ENCODE measurements around the gene ZNF362.
A peak's percentile ranks its signal among the peaks of the same experiment; 100 is the strongest.
"Not testable (repeated sequence)": the region's sequence is repeated elsewhere in the genome, so short reads cannot be mapped to it uniquely, and the experiment has no call there.

Gene ZNF362

DNA sequence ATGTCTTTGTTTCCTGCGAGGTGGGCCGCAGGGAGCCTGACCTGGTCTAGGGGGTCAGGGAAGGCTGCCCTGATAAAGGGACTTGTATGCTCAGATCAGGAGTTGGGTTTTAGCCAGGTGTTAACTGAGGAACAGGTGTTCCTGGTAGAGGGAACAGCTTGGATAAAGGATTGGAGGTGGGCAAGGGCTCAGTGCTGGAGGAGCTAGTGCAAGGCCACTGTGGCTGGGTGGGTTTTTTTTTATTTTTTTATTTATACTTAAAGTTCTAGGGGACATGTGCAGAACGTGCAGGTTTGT, 33.5 kb downstream of the ZNF362 start:
- no peak for DNase-seq

DNA sequence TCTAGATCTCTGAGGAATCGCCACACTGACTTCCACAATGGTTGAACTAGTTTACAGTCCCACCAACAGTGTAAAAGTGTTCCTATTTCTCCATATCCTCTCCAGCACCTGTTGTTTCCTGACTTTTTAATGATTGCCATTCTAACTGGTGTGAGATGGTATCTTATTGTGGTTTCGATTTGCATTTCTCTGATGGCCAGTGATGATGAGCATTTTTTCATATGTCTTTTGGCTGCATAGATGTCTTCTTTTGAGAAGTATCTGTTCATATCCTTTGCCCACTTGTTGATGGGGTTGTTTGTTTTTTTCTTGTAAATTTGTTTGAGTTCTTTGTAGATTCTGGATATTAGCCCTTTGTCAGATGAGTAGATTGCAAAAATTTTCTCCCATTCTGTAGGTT, 34.3 kb downstream of the ZNF362 start:
- DNase-seq: not testable (repeated sequence)

DNA sequence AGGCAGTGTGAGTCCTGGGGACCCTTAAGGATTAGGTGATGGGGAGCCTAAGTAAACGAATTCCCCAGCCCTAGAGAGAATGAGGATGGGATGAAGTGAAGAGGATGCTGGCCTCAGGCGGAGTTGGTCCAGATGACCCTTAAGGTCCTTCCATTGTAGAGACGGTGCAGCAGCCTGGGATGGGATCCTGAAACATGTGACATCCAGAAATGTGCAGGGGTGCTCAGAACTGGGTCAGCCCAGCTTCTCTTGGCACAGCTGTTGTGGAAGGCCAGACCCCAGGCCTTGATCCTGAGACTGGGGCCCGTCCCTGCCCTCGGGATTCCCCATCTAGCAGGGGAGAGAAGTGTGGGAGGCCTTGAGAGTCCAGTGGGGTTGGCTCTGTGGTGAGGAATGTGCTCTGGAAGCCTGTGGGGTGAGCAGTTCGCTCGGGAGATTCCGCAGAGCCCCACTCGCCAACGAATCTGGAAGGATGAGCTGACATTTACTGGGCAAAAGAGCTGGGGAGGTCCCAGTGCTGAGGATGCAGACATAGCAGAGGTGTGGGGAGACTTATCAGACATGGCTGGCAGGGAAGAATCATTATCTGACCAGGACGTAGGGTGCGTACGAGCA, 36.5 kb downstream of the ZNF362 start:
- no peak for DNase-seq

DNA sequence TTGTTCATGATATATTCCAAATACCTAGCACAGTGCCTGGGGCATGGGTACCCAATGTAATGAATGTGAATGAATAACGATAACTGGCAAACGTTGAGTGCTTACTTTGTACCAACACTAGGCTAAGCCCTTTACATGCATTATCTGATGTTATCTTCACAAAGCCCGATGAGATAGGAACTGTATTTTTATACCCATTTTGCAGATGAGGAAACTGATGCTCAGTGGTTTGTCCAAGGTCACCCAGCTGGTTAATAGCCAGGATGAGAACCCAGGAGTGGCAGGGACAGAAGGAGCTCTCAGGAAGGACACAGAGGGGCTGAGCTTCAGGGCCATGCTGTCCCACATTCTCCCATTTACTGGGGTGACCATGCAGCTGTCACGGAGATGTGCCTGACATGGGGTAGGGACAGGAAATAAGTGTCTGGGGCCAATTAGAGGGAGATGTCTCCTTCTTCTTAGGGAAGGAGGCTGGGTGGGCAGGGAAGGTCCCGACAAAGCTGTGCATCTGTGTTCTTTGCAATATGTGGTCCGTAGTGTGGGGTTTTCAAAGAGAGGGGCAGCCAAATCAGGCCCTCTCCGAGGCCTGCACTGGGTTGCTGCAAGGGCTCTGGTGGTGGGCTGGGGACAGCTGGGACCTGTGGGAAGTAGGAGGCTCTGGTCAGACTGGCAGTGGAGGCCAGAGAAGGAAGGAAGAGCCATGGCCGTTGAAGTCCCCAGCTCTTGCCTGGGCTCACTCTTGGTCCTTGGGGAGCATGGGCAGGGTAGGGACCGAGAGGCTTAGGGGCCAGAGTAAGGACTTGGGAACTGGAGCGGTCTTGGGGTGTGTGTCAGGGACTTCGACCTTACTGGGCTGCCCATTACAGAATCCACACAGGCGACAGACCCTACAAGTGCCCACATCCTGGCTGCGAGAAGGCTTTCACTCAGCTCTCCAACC, 38.0 kb downstream of the ZNF362 start:
- no peak for DNase-seq

DNA sequence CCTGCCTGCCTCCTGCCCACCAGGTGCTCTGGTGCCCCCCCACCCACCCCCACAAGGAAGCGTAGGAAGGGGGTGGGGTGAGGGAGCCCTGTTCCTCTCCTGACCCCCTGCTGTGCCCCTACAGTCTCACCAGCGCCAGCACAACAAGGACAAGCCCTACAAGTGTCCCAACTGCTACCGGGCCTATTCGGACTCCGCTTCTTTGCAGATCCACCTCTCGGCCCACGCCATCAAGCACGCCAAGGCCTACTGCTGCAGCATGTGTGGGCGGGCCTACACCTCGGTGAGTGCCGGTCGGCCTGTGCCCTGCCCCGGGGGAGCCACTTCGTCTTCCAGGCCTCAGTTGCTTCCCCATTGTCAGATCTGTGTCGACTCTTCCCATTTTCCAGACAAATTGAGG, 38.7 kb downstream of the ZNF362 start:
- DNase-seq: no peak

DNA sequence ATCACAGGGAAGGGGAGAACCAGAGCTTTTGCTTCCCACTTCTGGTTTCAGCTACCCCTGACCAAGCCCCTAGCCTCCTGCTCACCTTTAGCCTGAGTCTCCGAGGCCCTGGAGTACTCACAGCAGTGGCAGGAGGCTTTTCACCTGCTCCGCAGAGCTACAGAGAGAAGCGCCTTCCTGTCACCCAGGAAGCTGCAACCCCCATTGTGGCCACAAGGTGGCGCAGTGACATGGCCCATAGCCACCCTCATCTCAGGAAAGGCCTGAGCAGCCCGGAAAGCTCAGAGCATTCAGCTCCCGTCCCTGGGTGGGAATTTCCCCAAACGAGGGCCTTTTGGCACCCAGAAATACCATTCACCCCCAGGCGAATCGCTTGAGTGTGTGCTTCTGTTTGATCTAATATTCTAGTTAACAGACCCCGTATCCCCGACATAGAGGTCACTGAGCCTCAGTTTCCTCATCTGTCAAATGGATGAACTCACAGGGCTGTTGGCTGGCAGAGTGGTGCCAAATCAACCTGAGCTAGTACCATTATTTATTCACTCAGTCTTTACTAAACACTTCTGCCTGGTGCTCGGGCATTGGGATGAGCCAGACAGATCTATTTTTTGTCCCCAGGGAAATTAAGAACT, 39.3 kb downstream of the ZNF362 start:
- peak; percentile 84 for DNase-seq

DNA sequence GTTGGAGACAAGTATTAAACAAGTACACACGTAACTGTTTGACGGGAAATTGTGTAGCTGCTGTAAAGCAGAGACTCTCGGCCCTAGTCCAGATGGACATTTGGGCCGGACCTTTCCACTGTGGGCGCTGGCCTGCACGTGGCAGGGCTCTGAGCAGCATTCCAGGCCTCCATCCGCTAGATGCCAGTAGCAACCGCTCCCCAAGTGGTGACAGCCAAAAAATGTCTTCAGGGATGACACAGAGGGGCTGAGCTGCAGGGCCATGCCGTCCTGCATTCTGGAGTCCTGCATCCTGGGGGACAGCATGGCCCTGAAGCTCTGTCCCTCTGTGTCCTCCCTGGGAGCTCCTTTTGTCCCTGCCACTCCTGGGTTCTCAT, 39.8 kb downstream of the ZNF362 start:
- DNase-seq: no peak

DNA sequence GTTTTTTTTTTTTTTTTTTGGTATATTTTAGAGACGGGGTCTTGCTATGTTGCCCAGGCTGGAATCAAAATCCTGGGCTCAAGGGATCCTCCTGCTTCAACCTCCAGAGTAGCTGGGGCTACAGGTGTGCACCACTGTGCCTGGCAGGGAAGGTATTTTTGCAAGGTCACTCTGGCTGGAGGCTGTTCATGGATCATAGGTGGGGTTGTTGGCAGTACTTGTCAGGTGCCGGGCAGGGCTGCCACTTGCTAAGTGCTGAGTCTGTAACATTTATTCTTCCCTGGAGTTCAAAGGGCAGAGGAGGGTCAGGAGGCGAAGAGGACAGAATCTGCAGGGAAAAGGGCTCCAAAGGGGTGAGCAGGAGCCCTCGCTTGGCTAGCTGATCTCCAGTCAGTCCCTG, 40.5 kb downstream of the ZNF362 start:
- DNase-seq: no peak

DNA sequence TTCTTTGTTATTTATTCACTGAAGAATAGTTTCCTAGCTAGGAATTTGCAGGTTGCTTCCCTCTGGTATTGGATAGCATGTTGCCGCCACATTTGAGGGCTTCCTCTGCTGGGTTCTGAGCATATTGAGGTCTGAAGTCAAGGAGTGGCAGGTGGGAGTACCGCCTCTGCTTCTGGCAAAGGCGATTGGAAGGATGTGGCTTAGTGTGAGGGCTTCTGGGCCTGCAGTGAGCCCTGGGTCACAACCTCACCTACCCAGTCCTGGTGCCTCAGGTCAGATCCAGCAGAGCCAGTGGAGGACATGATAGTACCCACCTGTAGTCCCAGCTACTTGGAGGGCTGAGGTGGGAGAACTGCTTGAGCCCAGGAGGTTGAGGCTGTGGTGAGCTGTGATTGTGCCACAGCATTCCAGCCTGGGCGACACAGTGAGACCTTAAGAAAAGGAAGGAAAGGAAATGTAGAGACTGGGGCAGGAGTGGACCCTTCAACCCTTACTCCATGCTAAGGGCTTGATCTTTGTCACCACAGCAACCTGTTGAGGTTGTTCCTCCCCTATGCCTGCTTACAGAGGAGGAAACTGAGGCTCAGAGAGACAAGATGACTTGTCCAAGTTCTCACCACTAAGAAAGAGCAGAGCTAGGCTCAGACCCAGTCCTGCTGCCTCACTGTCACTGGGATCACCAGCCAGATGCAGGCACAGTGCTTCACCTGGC, 41.8 kb downstream of the ZNF362 start:
- no peak for DNase-seq

DNA sequence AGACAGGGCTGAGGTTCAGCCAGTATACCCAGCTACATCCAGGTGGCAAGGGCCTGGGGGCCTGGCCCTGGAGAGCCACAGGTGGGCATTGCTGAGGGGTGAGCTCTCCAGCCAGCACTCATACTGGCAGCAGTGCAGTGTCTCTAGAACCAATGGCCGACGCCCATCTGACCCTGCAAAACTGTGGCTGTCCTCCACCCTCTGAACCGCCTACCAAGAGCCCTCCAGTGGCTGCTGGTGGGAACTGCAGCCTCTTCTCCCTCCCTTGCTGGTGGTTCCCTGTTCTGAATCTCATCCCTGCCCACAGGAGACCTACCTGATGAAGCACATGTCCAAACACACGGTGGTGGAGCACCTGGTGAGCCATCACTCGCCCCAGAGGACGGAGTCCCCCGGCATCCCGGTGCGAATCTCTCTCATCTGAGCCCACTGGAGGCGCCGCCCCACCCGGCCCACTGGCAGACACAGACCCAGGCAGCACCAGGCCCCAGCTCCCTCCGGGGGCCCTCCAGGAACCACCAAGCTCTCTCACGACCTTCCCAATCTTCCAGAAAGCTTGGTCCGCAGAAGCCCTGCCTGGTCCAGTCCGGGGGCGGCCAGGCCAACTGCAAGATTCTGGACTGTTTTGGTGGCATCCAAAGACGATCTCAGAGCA, 42.5 kb downstream of the ZNF362 start:
- DNase-seq: peak; percentile 57

DNA sequence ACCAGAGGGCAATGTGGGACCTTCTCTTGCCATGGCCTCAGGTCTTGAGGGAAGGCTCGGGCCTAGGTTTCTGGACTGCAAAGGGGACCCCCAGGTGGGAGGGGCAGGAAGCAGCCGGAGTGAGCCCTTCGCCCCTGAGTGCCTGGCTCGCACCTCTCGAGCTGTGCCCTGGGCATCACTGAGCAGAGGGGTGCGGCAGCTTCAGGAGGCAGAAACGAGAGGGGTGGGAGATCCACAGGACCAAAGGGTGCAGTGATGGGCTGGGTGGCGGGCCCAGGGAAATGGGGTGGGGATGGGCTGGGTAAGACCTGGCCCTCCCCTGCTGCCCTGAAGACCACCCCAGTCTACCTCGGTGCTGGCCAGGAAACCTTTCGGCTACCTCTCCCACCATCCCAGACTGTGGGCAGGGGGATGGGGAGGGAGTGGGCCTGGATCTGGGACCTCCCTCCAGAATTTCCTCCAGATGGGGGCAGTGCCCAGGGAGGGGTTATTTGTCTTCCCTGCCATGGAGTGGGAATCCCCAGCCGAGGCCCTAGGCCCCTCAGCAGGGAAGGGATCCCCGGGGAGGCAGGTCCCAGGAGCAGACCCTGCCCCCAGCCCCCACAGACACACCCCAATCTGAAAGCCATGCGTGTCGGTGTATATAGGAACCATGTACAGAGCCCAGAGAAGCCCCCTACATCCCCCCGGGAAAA, 43.3 kb downstream of the ZNF362 start:
- no peak for DNase-seq

DNA sequence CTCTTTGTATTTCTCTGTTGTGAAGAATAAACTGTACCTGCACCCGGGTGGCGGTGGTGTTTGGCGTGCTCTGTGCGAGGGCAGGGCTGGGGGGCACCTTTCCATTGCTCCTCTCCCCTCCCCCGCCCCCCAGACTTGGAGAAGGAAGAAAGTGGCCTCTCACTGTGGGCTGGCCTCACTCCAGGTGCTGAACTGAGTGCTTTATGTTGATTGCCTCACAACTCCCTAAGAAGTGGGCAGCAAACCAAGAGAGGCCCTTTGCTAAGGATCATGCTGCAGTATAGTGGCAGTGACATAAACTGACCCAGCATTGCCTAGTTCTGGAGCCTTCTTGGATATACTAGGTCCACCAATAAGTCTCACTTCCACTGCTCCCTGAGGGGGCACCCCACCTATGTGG, 44.4 kb downstream of the ZNF362 start:
- DNase-seq: no peak

DNA sequence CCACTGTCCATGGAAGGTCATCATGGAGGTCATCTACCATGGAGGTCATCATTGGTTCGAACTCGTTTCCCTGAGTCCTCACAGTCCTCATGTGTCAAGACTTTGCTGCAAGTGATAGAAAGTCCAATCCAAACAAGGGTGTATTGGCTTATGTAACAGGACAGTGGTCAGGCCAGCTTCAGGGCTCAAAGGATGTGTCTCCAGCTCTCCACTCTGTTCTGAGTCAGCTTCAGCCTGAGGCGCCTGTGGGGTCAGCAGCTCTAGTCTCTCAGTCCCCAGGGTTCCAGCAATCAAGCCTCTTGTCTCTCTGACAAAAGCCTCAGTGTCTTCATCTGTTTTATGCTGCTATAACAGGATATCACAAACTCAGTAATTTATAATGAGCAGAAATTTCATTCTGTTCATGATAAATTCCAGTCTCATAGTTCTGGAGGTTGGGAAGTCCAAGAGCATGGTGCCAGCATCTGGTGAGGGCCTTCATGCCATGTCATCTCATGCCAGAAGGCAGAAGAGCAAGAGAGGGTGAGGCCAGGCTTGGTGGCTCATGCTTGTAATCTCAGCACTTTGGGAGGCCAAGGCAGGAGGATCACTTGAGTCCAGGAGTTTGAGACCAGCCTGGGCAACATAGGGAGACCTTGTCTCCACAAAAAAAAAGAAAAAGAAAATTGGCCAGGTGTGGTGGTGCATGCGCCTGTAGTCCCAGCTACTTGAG, 45.1 kb downstream of the ZNF362 start:
- no peak for DNase-seq

DNA sequence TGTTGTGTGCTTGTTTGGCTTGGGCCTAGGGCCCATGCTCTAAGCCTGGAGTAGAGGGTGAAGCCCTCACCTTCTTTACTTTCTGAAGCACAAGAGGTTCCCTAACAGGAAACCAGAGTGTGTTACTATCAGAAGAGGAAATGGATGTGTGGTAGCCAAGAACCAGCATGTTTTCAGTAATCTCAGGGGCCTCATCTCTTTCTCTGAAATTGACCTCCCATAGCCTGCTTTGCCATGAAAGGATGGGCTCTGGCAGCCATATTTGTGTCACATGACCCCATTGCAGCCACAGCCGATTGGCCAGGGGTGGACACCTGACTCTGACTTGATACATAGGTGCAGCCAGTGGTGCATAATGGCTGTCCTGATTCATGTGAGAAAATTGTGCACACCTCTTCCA, 46.0 kb downstream of the ZNF362 start:
- no peak for DNase-seq

DNA sequence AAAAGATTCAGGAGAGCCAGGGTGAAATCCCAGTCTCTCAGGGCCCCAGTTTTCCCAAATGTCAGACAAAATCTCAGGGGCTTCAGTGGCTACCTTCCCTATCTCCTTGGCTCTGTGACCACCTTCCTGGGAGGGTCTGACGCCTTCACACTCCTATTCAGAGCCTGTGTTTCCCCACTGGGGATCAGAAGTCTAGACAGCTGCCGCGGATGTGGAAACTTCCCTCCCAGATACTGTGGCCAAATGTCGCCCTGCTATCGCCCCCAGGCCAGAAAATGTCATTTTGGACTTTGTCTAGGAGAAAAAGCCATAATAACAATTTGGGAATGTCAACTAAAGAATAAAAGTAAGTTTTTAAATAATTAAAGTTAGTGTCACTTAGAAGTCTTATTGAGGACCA, 48.7 kb downstream of the ZNF362 start:
- DNase-seq: no peak

DNA sequence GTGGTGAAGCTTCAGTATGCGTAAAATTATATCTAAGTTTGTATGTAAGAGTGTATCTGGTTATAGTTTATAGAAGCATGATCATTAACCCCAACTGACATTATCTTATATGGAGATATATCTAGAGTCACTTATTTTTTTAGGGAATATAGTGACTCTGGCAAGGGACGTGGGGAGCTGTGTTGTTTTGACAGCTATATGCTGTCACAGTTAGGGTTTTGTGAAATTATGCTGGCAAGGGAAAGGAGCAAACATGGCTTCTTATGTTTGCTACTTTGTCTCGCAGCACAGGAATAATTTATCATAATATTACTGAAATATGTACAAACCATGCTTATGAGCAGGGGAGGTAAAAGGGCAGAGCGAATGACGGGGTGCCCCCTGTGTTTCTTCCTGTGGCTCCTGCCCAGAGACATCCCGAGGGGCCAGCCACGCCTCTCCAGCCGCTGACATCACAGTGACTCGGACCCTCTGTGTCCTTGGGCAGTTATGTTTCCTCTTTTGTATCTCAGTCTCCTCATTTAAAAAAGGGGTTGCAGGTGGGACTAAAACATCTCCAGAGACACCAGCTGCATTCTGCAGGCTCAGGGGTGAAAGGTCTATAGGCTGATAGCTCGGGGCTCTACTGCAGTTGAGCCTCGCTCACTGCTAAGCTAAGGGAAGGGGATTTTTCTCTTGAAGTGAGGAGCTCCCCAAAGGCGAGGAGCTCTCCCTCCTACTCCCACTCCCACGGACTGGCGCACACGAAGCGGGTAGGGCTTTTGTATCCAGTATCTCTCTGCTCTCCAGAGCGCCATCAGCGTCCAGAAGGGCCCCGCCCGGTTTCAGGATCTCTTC, 49.7 kb downstream of the ZNF362 start:
- DNase-seq: no peak

DNA sequence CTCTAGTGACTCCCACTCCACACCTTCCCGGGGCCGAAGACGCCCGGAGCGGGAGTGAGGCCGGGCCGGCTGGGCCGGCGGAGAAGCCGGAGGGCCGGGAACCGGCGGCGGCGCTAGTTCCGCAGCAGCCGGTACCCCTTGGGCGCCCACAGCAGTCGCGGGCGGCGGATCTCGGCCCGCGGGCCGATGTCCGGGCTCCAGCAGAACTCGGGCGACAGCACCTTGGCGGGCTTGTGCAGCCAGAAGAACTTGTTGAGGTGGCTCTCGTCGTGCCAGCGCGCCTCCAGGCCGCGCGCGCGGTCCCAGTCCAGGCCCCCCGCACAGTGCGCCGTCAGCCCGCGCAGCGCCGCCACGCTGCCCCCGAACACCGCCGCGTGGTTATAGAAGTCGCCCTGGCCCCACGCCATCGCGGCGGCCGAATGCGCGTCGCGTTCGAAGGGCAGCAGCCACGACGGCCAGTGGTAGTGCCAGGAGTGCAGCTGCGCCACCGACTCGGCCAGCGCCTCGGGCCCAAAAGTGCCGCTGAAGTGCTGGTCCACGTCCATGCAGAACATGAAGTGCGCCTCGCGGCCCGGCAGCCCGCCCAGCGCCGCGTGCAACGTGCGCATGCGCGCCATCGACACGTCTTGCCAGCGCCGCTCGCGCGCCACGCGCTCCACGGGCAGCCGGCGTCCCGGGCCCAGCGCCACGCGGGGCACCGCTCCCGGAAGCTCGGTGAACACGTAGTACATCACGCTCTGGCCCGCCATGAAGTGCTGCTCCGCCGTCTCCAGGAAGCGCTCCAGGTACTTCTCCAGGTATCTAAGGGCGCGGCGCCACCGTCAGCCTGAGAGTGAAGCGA, 50.6 kb downstream of the ZNF362 start:
- DNase-seq: no peak

DNA sequence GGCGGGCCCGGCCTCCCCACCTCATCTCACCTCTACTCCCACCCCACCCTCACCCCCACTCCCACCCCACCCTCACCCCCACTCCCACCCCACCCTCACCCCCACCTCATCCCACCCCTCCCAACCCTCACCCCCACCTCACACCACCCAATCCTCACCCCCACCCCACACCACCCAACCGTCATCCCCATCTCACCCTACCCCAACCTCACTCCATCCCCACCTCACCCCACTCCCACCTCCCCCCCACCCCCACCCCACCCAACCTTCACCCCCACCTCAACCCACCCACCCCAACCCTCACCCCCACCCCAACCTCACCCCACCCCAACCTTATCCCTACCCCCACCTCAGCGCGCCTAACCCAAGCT, 51.2 kb downstream of the ZNF362 start:
- DNase-seq: no peak

DNA sequence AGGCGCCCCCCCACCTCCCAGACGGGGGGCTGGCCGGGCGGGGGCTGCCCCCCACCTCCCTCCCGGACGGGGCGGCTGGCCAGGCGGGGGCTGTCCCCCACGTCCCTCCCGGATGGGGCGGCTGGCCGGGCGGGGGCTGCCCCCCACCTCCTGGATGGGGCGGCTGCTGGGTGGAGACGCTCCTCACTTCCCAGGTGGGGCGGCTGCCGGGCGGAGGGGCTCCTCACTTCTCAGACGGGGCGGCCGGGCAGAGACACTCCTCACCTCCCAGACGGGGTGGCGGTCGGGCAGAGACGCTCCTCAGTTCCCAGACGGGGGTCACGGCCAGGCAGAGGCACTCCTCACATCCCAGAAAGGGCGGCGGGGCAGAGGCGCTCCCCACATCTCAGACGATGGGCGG, 53.1 kb downstream of the ZNF362 start:
- not testable (repeated sequence) for DNase-seq

DNA sequence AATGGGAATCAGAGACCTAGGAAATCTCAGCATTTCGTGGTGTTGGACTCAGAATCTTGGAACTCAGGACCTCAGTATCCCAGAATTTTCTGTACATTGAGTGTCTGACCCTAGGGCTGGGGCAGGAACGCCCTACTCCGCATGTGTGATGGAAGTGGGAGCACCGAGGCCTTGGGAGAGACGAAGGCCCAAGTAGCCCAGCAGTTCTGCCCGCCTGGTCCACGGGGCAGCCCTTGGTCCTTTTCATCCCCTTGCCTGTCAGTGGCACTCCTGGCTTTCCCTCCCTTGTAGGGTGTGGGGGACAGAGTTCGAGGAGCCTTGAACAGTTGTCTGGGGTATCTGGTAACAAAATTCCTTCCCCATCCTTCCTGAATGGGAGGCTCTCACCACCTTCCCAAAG, 54.4 kb downstream of the ZNF362 start:
- DNase-seq: no peak
